NCI-H146 treated with DMSO at 0.1 percent for 48 hours (cell line): ENCODE data around the gene FMN1.
"Not testable (repeated sequence)": the region's sequence is repeated elsewhere in the genome, so short reads cannot be mapped to it uniquely, and the experiment has no call there.

Source experiments
- DNase-seq: peaks from one replicate; lab custom pipeline; 2025; ENCODE audit not compliant: unreplicated experiment; lab: John Stamatoyannopoulos, UW

The FMN1 gene

DNA sequence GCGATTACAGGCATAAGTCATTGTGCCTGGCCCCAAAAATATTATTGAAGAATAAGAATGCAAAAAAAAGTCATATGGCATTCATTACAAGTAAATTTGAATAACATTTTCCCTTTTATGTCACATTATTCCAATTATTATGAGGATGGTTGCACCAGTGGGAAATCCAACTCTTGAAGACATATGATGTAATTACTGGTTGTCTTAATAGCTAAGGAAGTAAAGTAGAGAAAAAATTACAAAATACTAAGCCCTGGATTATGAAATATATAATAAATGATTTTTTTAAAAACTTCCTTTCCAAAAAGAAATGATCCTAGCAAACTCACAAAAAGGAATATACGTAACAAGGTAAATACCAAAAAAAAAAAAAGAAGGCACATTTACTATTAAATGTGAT, 98.9 kb downstream of the FMN1 start:
- DNase-seq = no peak

DNA sequence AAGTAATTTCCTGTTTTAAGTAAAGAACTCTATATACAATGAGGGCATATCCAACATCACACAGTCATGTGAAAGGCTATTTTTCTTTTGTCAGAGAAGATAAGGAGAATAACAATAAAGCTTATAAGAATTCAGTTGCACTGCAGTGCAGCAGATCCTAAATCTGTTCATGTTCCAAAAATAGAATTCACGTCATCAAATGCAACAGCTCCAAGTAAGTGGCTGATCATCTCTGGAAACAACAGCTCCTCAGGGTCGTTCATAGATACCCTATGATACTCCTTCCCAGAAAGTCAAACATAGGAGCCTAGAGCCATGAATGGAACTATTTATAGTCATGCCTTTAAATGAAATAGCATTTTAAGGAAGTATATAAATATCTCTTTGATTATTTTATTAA, 100.2 kb downstream of the FMN1 start:
- DNase-seq = no peak

DNA sequence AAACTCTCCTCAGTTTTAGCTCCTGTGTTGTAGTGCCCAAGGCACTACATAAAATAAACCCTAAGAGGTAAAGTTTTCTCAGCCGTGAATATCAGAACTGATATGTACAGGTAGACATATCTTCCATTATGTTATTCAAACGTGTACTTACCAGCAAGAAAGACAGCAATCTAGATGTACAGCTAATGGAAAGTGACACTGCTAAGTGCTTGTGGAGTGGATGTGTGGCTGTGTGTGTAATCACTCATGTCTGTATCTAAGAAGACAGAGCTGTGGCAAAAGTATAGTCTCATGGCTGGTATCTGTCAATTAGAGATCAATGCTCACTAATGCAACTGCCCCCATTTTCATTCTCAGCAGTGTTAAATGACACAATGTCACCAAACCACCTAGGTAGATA, 101.3 kb downstream of the FMN1 start:
- DNase-seq = no peak

DNA sequence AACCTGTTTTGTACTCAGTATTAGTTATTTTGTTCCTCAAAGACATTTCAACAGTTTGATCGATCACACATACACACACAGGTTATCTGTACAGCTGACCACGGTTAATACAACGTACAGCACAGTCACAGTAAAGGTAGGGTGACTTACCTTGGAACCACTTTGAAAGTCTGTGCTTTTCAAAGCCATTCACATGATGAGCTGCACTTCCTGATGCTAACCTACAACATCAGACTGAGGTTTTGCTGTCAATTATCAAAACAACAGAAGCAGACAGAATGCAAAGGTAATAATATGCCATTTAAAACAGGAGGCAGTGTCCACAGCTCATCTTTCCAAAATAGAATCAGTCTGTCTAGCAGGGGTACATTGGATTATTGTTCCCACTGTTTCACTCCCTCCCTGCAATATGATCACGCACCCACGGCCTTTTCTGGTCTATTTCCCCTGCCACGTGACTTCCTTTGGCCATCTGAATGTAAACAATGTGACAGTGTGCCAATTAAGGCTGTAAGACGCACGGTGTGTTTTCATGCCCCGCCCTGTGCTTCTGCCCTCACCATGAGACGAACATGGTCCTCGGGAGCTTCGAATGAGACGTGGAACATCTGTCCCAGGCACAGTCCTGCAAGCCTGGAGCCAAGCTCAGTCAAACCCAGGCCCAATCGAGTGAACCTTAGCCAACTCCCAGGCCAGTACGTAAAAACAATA, 102.4 kb downstream of the FMN1 start:
- no peak for DNase-seq

DNA sequence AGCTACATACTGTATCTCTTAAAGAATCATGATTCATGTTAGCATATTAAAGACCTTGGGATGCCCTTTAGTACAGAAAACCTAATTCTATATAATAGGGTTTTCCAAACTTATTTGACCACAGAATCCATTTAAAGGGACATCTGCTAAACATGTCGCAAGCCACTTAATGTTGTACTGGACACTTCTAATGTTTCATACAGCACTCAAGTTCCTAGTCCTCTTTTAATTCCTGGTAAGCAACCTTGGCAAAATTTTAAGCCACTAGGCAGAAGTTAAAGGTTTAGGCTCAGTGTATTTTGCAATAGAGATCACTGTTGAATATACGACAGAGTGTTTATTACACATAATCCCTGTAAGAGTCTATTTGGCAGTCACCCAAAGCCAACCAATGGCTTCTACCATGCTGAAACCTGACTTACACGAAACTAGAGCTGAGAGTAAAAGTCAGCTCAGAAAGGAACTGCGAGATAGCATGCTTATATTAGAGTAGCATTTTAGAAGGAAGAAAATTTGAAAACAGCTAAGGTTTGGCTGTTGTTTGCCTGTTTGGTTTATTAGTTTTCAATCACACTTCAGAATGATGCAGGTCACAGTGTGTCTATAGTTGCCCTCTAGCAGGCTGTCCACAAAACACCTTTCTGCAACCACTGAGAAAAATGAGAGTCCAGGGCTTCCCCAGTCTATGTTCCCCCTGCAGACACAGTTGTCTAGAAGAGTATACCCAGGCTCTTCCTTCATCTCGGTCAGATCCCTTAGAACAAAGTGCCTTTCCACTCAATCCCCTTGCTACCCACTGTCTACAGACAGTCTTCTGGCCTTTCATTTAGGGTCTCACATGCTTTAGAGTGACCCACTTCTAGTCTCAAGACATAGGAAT, 104.4 kb downstream of the FMN1 start:
- DNase-seq = no peak

DNA sequence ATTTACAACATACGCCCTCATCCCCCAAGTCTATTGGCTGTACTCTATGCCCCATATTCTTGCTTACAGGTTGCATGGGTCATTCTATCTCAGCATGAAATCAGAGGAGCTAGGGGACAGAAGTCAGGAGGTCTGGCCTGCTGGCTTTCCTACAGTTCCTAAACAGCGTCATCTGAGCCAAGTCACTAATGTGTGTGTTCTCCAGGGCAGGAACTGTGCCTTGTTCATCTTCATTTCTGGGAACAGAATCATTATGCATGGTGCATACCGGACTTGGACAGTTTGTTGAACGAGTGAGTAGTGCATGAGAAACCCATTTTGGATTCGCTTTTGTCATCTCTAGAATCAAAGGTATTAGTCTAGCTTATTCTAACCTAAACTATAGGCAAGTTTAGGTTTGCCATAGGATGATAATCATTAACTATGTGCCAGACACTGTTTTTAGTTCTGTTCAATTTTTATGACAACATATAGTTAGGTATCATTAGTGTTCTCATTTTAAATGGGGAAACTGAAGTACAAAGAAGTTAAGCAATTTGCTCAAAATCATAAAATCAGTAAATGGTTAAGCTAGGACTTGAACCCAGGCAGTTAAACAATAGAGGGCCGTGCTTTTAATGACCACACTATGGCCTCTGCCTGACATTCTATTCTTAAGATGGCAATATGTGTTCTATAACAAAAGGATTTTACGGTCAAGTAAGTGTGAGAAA, 105.2 kb downstream of the FMN1 start:
- DNase-seq = no peak

DNA sequence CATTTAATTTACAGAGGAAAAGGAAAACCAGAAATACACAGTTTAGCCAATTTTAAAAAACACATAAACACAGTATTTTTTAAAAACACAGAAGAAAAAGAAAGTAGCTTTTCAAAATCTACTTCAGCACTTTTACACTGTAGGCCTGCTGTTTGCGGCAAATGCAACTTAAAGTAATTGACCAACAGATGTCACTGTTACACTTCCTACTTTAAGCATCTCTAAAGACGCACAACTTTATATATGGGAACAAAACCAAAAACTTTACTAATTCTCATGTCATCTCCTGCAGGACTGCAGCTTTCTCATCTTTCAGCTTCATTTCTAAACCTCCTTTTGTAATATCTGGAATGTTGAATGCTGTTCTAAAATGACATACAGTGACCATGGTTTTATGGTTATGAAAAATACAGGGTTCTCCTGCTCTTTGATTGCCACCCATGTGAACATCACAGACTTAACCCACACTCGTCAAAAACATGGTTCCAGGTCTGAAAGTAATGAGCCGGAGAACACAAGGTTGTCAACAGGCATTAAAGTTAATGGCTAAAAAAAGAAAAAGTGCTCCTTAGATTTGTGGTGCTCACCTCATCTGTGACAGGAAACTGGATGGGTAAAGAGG, 107.9 kb downstream of the FMN1 start:
- no peak for DNase-seq

DNA sequence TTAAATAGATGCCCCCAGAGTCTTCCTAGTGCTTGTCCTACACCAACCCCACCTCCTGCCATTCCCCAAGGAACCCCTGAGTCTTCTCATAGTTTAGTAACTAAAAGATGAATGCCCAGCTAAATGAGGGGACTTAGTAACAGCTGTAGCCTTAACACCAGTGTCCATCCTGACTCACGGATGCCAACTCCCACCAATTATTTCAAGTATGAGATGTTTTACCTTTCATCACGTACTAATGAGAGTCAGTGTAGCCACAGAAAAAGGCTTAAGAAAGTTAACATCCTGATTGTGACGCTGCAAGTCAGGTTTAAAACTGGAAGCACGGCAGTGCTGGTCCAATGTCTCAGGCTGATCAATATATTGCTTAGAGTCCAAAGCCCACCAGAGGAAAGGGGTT, 109.9 kb downstream of the FMN1 start:
- no peak for DNase-seq

DNA sequence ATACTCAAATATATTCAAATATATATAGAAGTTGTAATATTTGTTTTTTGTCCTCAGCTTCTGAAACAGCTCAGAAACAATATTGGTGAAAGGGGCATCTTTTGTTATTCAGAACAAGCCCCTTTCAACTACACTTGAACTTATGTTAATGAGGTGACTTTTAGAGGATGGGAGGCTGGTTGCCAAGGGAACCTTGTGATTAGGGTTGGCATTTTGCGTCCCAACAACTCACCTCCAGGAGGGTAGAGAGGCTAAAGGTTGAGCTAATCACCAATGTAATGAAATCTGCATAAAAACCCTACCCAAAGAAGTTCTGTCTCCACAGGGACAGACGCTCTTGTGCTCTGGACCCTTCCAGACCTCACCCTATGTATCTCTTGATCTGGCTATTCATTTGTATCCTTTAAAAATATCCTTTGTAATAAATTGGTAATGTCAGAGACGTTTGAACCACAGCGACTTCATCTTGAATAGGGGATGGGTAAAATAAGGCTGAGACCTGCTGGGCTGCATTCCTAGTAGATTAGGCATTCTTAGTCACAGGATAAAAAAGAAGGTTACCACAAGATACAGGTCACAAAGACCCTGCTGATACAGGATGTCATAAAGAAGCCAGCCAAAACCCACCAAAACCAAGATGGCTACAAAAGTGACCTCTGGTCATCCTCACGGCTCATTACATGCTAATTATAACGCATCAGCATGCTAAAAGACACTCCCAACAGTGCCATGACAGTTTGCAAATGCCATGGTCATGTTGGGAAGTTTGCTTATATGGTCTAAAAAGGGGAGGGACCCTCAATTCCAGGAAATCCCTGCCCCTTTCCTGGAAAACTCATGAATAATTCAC, 111.1 kb downstream of the FMN1 start:
- no peak for DNase-seq

DNA sequence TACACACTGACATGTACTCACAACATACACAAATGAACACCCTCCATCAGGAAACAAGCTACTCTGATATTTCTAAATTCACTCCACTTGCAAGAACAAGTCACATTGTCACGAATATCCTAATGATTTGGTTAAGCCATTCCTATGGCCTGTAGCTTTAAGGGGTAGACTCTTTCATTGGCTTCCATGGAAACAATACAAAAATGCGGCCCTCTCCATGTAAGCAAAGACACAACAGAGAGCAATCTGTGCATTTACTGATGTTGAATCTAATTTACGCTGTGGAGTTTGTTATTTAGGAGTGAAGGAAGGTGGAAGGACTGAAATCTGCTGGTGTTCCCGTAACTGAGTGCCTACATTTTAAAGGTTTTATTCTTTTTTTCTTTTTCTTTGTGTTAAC, 114.5 kb downstream of the FMN1 start:
- no peak for DNase-seq

DNA sequence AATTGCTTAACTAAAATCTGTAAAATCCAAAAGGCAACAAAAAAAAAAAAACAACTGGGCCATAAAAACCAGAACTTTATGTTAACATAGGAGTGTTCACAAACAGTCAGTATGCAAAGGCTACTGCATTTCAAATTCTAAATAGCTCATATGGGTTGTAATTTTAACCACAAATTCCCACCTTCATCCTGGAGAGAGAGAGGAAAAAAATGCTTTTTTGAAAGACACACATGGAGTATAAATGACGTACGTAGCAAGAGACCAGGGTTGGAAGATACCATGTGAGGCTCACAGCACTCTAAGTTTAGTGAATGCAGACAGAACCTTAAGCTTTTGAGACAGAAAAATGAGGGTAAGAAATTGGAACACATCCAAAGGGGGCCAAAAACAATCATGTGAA, 115.9 kb downstream of the FMN1 start:
- no peak for DNase-seq

DNA sequence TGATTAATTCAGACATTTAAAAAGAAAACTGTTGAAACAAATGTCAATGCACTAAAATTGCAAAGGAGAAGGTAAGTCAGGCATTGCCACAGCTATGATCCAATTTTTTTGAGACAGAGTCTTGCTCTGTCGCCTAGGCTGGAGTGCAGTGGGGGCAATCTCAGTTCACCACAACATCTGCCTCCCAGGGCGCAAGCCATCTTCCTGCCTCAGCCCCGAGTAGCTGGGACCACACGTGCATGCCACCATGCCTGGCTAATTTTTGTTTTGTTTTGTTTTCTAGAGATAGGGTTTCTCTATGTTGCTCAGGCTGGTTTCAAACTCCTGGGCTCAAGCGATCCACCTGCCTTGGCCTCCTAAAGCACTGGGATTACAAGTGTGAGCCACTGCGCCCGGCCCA, 117.6 kb downstream of the FMN1 start:
- no peak for DNase-seq

DNA sequence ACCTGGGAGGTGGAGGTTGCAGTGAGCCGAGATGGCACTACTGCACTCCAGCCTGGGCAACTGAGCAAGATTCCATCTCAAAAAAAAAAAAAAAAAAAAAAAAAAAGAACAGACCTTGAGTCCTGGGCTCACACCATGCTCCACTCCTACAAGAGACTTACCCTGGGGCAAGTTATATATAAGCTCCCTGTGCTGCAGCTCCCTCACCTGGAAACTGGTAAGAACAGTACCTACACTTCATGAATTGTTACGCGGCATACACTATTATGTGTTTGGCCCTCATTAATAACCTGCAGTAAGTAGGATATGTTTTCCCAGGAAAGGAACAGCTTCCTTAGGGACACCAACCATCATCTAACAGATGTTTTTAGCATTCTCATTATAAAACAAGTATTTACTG, 119.6 kb downstream of the FMN1 start:
- DNase-seq = no peak

DNA sequence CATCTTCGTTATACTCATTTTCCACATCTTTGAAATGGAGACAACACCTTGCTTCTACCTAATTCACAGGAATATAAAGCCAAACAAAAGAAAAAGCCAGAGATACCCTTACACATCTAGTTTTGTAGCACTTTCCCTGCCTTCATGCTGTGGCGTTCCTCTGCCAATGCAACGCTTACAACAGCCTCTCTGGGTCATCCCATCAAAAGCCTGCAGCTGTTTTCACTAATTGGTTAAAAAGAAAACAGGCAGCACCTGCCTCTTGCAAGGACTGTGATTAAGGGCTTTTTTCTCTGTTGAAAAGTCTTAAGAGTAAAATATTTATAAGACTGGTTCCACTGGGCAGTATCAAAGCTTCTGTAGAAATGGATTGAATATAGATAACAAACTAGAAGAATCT, 120.3 kb downstream of the FMN1 start:
- no peak for DNase-seq

DNA sequence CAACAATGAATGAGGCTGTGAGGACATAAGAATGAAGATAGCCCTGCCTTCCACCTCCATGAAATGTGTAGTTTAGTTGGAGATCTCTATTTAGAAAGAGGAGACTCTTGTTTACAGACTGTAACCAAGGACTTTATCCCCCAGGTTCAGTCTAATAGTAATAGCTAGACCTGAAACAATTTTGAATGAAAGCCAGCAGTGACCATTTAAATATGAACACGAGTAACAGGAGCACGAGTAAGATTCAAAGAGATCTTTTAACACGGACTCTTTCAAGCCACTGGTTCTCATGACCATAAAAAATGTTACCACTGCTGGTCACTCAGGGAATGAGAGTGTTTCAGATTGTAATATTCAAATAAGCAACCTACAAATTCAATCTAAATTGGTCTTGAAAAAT, 123.1 kb downstream of the FMN1 start:
- DNase-seq = no peak

DNA sequence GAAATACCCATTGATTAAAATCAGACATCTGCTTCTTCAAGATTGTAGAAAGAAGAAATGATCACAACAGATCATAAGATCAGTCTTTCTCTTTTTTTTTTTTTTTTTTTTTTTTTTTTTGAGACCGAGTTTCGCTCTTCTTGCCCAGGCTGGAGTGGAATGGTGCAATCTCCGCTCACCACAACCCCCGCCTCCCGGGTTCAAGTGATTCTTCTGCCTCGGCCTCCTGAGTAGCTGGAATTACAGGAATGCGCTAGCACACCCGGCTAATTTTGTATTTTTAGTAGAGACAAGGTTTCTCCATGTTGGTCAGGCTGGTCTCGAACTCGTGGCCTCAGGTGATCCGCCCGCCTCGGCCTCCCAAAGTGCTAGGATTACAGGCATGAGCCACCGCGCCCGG, 124.6 kb downstream of the FMN1 start:
- DNase-seq = not testable (repeated sequence)

DNA sequence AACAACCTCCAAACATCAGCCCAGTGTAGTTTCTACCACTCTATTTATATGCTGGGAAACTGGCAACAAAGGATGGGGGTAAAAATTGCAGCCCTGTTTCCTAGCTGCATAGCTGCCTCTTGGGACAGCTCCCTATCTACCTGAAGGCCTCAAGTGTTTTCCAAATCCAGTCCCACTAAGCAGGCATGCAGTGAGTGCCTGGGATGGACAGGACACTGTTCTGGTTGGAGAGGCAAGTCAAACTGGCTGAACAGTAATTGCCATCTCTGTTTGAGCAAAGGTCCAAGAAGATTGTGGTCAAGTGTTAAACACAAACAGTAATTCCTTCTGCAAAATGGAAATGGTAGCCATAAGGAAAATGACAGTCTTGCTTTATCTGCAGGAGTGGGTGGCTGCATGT, 125.4 kb downstream of the FMN1 start:
- no peak for DNase-seq

DNA sequence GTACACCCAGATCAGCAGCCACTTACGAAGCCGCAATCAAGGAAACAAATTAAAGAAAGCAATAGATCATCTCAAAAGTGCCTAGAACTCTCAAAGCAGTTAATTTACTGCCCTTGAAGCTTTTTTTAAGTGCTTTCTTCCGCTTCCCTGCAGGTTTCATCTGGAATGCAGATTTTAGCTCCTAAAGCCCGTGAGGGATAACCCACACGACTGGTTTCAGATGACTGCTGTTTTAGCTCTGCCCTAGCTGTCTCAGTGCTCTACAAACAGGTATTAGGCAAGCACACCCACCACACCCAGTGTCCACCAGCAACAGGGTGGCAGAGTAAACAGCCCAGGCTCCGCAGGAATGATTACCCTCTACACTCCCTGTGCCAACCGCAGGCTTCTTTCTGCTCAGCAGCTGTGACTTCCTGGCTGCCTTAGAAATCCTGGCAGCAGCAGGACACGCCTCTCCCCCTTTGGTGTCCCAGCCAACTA, 126.0 kb downstream of the FMN1 start:
- no peak for DNase-seq

DNA sequence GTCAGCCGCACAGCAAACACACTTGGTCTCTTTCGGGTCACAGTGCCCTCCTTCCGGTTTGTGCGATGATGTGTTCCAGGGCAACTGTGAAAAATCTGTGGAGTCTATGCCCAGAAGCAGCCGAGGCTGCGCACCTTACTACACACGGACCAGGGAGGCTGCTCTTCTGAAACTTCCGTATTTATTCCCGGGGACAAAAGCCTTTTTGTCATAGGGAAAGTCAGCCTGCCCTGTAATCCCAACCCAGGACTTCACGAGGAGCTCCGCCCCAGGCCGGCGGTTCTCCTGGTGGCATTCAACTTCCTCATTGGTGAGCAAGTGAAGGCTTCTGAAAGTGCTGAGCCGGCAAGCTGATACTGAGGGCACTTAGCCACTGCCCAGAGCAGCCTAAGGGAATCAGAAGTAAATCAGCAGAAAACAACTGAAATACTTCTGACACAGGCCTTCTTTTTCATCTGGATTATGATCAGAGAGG, 126.5 kb downstream of the FMN1 start:
- DNase-seq = no peak

DNA sequence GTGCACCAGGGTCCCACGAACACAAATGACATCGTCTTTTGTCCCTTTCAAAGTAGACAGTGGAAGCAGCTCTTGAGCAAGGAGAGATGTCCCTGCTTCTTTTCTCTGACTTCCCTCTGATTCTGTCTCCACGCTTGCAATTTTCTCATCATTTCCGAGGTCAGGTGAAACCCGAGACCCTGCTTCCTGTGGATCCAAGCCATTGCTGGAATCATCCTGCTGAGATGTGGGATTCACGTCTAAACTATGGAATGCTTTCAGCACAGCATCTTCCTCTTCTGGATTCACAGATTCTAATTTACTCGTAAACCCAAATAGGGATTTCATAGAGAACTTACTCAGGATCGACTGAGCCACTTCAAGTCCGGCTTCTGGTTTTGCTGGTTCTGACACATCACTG, 127.1 kb downstream of the FMN1 start:
- no peak for DNase-seq
